Fibroblast of villous mesenchyme (primary cell): Measurements from ENCODE around the gene FPR1. TPM values are rescaled to one million over a fixed set of nuclear protein-coding genes. Genes with fewer than 3 reads are reported as not detected.

Experiments used
- DNase-seq: peaks from one replicate; pipeline ENCODE4 v3.0.0-alpha.2; 2010; ENCODE audit warnings: low read depth
- H3K4me3 ChIP-seq: 2 replicates; pipeline ENCODE4 v1.5.1; 2011; ENCODE audit warnings: low read depth, mild to moderate bottlenecking, low read length
- CTCF ChIP-seq: IDR thresholded peaks from 2 replicates; pipeline ENCODE4 v1.5.1; 2012; ENCODE audit warnings: low read depth, mild to moderate bottlenecking, low read length; ENCODE audit not compliant: insufficient read depth
- total RNA-seq: library from RNA; depleted of rRNA; stranded (reverse); fragments of >200 nt; gene quantifications from 2 replicates; pipeline ENCODE4 v1.2.3, GENCODE V29; 2012

FPR1 gene
- total RNA-seq, 1 donor = not detected

GRCh38 chr19:51715850-51716249 is 35.8 kb downstream of the FPR1 start:
- no peak for DNase-seq
- no peak overlapping the region for H3K4me3 ChIP-seq
- TF ChIP-seq CTCF = no peak

- no peak for TF ChIP-seq CTCF
- peak; percentile 42 for DNase-seq
- no peak overlapping the region for H3K4me3 ChIP-seq
Observed at GRCh38 chr19:51714848-51715247, 36.8 kb downstream of the FPR1 start.

- H3K4me3 ChIP-seq = no peak overlapping the region
- DNase-seq = no peak
- TF ChIP-seq CTCF = no peak
Observed at GRCh38 chr19:51713319-51714285, 38.1 kb downstream of the FPR1 start.

- H3K4me3 ChIP-seq = no peak overlapping the region
- TF ChIP-seq CTCF = peak; percentile 47
- peak; percentile 54 for DNase-seq
Observed at GRCh38 chr19:51712461-51713081, 39.1 kb downstream of the FPR1 start.

GRCh38 chr19:51711702-51712101 is 40.0 kb downstream of the FPR1 start:
- H3K4me3 ChIP-seq = no peak overlapping the region
- TF ChIP-seq CTCF = no peak
- no peak for DNase-seq

GRCh38 chr19:51710163-51710562 is 41.5 kb downstream of the FPR1 start:
- H3K4me3 ChIP-seq = no peak overlapping the region
- DNase-seq = no peak
- TF ChIP-seq CTCF = no peak
